NCI-H1417 (cell line): ENCODE results near the gene FAM167B.
"Not testable (repeated sequence)": the region's sequence is repeated elsewhere in the genome, so short reads cannot be mapped to it uniquely, and the experiment has no call there.

ENCODE experiments used
- DNase-seq, 3 experiments: peaks; one replicate each; lab custom pipeline; 2025; lab: John Stamatoyannopoulos, UW

Gene FAM167B

DNA sequence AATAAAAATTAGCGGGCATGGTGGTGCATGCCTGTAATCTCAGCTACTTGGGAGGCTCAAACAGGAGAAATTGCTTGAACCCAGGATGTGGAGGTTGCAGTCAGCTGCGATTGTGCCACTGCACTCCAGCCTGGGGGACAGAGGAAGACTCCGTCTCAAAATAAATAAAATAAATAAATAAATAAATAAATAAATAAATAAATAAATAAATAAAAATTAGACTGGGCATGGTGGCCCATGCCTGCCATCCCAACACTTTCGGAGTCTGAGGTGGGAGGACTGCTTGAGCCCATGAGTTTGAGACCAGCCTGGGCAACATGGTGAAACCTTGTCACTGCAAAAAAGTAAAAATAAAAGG lies 16.2 kb downstream of the FAM167B start:
- DNase-seq, result not testable (repeated sequence)

- no peak for DNase-seq
Measured at GRCh38 chr1:32263744-32264143, 16.7 kb downstream of the FAM167B start.

- DNase-seq, result no peak
Measured at GRCh38 chr1:32265846-32266245, 18.8 kb downstream of the FAM167B start.

GRCh38 chr1:32266921-32267591 lies 20.0 kb downstream of the FAM167B start:
- no peak for DNase-seq

DNA sequence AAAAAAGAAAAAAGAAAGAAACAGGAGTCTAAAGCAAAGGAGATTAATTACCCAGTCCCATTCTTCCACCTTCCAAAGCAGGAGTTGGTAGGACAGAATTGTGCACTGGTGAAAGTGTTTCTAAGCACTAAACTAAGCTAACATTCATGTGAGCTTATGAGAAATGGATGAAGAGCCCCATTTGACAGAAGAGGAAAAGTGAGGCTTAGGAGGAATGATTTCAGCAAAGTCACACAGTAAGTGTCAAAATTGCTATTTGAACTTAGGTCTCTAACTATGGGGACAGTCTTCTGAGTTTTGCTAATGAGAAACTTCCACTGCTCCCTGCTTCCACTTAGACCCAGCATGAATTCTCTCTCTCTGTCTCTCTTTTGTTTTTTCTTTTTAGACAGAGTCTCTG lies 22.7 kb downstream of the FAM167B start:
- DNase-seq, result no peak

DNA sequence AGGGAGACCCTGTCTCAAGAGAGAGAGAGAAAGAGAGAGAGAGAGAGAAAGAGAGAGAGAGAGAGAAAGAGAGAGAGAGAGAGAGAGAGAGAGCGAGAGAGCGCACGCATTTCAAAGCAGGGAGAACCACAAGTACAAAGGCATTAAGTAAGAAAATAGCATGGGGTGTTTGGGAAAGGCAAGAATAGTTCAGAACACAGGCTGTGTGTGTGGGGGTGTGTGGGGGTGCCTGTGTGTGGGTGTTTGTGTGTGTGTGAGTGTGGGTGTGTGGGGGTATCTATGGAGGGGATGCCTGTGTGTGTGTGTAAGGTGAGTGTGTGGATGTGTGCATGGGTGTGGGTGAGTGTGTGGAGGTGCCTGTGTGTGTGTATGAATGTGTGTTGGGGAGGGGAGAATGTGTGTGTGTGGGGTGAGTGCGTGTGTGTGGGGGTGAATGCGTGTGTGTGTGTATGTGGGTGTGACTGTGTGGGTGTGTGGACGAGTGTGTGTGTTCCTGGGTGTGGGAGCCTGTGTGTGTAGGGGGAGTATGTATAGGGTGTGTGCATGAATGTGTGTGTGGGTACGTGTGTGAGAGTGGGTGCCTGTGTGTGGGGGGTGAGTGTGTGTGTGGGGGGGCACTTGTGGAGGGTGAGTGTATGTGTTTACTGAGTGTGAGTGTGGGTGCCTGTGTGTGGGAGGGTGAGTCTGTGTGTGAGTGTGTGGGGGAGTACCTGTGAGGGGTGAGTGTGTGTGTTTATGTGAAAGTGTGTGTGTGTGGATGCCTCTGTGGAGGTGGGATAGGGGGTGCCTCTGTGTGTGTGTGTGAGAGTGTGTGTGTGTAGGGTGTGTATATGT lies 25.8 kb downstream of the FAM167B start:
- no peak for DNase-seq

GRCh38 chr1:32273391-32274208 lies 26.6 kb downstream of the FAM167B start:
- peak in 2 of 3 experiments; percentile 40 to 52 for DNase-seq

DNA sequence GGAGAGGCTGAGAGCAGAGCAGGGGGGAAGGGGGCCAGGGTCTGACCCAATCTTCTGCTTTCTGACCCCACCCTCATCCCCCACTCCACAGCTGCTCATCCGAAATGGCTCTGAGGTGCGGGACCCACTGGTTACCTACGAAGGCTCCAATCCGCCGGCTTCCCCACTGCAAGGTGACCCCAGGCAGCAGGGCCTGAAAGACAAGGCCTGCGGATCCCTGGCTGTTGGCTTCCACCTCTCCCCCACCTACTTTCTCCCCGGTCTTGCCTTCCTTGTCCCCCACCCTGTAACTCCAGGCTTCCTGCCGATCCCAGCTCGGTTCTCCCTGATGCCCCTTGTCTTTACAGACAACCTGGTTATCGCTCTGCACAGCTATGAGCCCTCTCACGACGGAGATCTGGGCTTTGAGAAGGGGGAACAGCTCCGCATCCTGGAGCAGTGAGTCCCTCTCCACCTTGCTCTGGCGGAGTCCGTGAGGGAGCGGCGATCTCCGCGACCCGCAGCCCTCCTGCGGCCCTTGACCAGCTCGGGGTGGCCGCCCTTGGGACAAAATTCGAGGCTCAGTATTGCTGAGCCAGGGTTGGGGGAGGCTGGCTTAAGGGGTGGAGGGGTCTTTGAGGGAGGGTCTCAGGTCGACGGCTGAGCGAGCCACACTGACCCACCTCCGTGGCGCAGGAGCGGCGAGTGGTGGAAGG lies 27.8 kb downstream of the FAM167B start:
- DNase-seq, result no peak

- no peak for DNase-seq
Measured at GRCh38 chr1:32275424-32275823, 28.4 kb downstream of the FAM167B start.

- no peak for DNase-seq
Measured at GRCh38 chr1:32276032-32276782, 29.2 kb downstream of the FAM167B start.

GRCh38 chr1:32284777-32285176 lies 37.8 kb downstream of the FAM167B start:
- DNase-seq, result not testable (repeated sequence)

GRCh38 chr1:32285658-32286057 lies 38.6 kb downstream of the FAM167B start:
- DNase-seq, result no peak

GRCh38 chr1:32286763-32287162 lies 39.7 kb downstream of the FAM167B start:
- no peak for DNase-seq

DNA sequence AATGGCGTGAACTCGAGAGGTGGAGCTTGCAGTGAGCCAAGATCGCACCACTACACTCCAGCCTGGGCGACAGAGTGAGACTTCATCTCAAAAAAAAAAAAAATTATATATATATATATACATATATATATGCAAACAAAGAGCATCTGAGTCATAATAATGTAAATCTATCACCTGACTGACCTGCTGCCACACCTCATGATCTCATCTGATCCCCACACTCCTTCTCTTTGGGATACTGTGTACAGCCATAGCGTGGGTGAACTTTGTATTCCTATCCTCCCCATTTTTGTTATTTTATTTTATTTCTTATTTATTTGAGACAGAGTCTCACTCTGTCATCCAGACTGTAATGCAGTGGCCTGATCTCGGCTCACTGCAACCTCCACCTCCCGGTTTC lies 42.2 kb downstream of the FAM167B start:
- no peak for DNase-seq

GRCh38 chr1:32291145-32291707 lies 44.2 kb downstream of the FAM167B start:
- DNase-seq, result peak in 1 of 3 experiments; percentile 33

GRCh38 chr1:32291708-32292538 lies 44.9 kb downstream of the FAM167B start, which contains the start of gene HDAC1:
HDAC1 (plus strand) TSS chr1:32292083; CDS start chr1:32292170, 87 bp downstream.
- peak; percentile 94 to 96 (median 95) for DNase-seq

GRCh38 chr1:32298211-32298610 lies 51.2 kb downstream of the FAM167B start:
- DNase-seq, result not testable (repeated sequence)
